Measurements from ENCODE around the gene PRSS1. TPM values are rescaled to one million over a fixed set of nuclear protein-coding genes. Genes with fewer than 3 reads are reported as not detected.

PRSS1 gene
- total RNA-seq, 1 experiment from 2014 or later: not detected

GRCh38 chr7:142717453-142717852, 31.8 kb upstream of the PRSS1 start:
- CTCF ChIA-PET: no interaction called here
- BruUV-seq (replicated peaks): no TSS peak
- Histone ChIP-seq H3K4me1 (ENCODE audit: insufficient read depth, low read length, poor library complexity, severe bottlenecking) (no peaks in the 10 kb centered on the region), H3K9me3 (ENCODE audit: low read depth, low read length, poor library complexity, severe bottlenecking) (no peaks in the 10 kb centered on the region), H3K27ac (ENCODE audit: low read depth, low read length, poor library complexity, severe bottlenecking) (no peak overlapping the region), H3K4me3 (ENCODE audit: low read depth, low read length, poor library complexity, severe bottlenecking) (no peak overlapping the region), H3K27me3 (replicated peaks; ENCODE audit: insufficient read depth, low read depth, low read length, poor library complexity) (peaks cover 15% of the 10 kb centered on the region), H3K36me3 (ENCODE audit: insufficient read depth, low read length, poor library complexity, severe bottlenecking) (no peaks in the 10 kb centered on the region)
- DNase-seq (ENCODE audit: low spot score): no peak
- TF ChIP-seq EZH2 (IDR thresholded peaks at IDR 0.05; ENCODE audit: borderline replicate concordance, low read depth, low read length, poor library complexity, severe bottlenecking): no peak
- TF ChIP-seq, protein P1, sequence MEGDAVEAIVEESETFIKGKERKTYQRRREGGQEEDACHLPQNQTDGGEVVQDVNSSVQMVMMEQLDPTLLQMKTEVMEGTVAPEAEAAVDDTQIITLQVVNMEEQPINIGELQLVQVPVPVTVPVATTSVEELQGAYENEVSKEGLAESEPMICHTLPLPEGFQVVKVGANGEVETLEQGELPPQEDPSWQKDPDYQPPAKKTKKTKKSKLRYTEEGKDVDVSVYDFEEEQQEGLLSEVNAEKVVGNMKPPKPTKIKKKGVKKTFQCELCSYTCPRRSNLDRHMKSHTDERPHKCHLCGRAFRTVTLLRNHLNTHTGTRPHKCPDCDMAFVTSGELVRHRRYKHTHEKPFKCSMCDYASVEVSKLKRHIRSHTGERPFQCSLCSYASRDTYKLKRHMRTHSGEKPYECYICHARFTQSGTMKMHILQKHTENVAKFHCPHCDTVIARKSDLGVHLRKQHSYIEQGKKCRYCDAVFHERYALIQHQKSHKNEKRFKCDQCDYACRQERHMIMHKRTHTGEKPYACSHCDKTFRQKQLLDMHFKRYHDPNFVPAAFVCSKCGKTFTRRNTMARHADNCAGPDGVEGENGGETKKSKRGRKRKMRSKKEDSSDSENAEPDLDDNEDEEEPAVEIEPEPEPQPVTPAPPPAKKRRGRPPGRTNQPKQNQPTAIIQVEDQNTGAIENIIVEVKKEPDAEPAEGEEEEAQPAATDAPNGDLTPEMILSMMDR (conservative IDR thresholded peaks at IDR 0.05; ENCODE audit: low read depth, low read length): no peak
- POLR2A ChIA-PET (ENCODE audit: low non-redundant PET): no interaction called here
- intact Hi-C loops (cut with micrococcal nuclease; ENCODE audit: unreplicated experiment): no loop called here

- DNase-seq (ENCODE audit: low spot score): no peak
- TF ChIP-seq, protein P1 (conservative IDR thresholded peaks at IDR 0.05; ENCODE audit: low read depth, low read length): no peak
- TF ChIP-seq EZH2 (IDR thresholded peaks at IDR 0.05; ENCODE audit: borderline replicate concordance, low read depth, low read length, poor library complexity, severe bottlenecking): no peak
- BruUV-seq (replicated peaks): no TSS peak
- peaks cover 14% of the 10 kb centered on the region for H3K27me3 ChIP-seq (replicated peaks; ENCODE audit: insufficient read depth, low read depth, low read length, poor library complexity)
- ChIA-PET CTCF (no interaction called here), POLR2A (ENCODE audit: low non-redundant PET) (no interaction called here)
- no peaks in the 10 kb centered on the region for H3K4me1 ChIP-seq (ENCODE audit: insufficient read depth, low read length, poor library complexity, severe bottlenecking)
- H3K36me3 ChIP-seq (ENCODE audit: insufficient read depth, low read length, poor library complexity, severe bottlenecking): no peaks in the 10 kb centered on the region
- H3K9me3 ChIP-seq (ENCODE audit: low read depth, low read length, poor library complexity, severe bottlenecking): no peaks in the 10 kb centered on the region
- H3K4me3 ChIP-seq (ENCODE audit: low read depth, low read length, poor library complexity, severe bottlenecking): no peak overlapping the region
- intact Hi-C loops (cut with micrococcal nuclease; ENCODE audit: unreplicated experiment): no loop called here
- H3K27ac ChIP-seq (ENCODE audit: low read depth, low read length, poor library complexity, severe bottlenecking): no peak overlapping the region
Observed at GRCh38 chr7:142718313-142718712, 31.0 kb upstream of the PRSS1 start.

GRCh38 chr7:142720172-142720773, 29.0 kb upstream of the PRSS1 start:
- H3K36me3 ChIP-seq (ENCODE audit: insufficient read depth, low read length, poor library complexity, severe bottlenecking): no peaks in the 10 kb centered on the region
- TF ChIP-seq, protein P1 (conservative IDR thresholded peaks at IDR 0.05; ENCODE audit: low read depth, low read length): no peak
- no peak for TF ChIP-seq EZH2 (IDR thresholded peaks at IDR 0.05; ENCODE audit: borderline replicate concordance, low read depth, low read length, poor library complexity, severe bottlenecking)
- H3K27me3 ChIP-seq (replicated peaks; ENCODE audit: insufficient read depth, low read depth, low read length, poor library complexity): peaks cover 8% of the 10 kb centered on the region
- CTCF ChIA-PET: no interaction called here
- POLR2A ChIA-PET (ENCODE audit: low non-redundant PET): no interaction called here
- H3K4me3 ChIP-seq (ENCODE audit: low read depth, low read length, poor library complexity, severe bottlenecking): no peak overlapping the region
- BruUV-seq (replicated peaks): no TSS peak
- H3K9me3 ChIP-seq (ENCODE audit: low read depth, low read length, poor library complexity, severe bottlenecking): no peaks in the 10 kb centered on the region
- no peak for DNase-seq (ENCODE audit: low spot score)
- no peak overlapping the region for H3K27ac ChIP-seq (ENCODE audit: low read depth, low read length, poor library complexity, severe bottlenecking)
- no peaks in the 10 kb centered on the region for H3K4me1 ChIP-seq (ENCODE audit: insufficient read depth, low read length, poor library complexity, severe bottlenecking)
- intact Hi-C loops (cut with micrococcal nuclease; ENCODE audit: unreplicated experiment): no loop called here

Data from A673 (cell line).